ENCODE results near the gene IRF2. TPM values are rescaled to one million over a fixed set of nuclear protein-coding genes. Genes with fewer than 3 reads are reported as not detected.

The IRF2 gene
- polyA plus RNA-seq, 2 of the 4 experiments (the other 2 are of a cell fraction) = 11.0 to 23.5 TPM

GRCh38 chr4:184440595-184441358 is 33.6 kb downstream of the IRF2 start:
- FAIRE-seq = no peak
- no peak overlapping the region for H3K27ac ChIP-seq
- CTCF ChIA-PET = no interaction called here
- no peaks in the 10 kb centered on the region for H3K4me1 ChIP-seq
- POLR2A ChIA-PET = no interaction called here
- H3K4me3 ChIP-seq = no peak overlapping the region
- no peak overlapping the region for H3K4me2 ChIP-seq
- ATAC-seq = no peak
- no peaks in the 10 kb centered on the region for H3K9me3 ChIP-seq
- TF ChIP-seq NFE2L2 (conservative IDR thresholded peaks at IDR 0.05; ENCODE audit: low read length) (no peak), EP300 (IDR thresholded peaks at IDR 0.05) (no peak), NPAS2 (CRISPR knock-in tag; IDR thresholded peaks at IDR 0.05; ENCODE audit: borderline replicate concordance) (no peak), CHD4 (IDR thresholded peaks at IDR 0.05; ENCODE audit: borderline replicate concordance) (no peak), CTCF (IDR thresholded peaks at IDR 0.05) (no peak), KDM5A (IDR thresholded peaks at IDR 0.05) (no peak), ATOH8 (CRISPR knock-in tag; IDR thresholded peaks at IDR 0.05; ENCODE audit: low read depth) (no peak), MAZ (IDR thresholded peaks at IDR 0.05; ENCODE audit: borderline replicate concordance, low read depth, low read length) (no peak)
- WGBS (ENCODE audit: missing lambda C conversion rate) = 92% methylated on average over 8 of the region's 8 CpGs
- no peak for DNase-seq (ENCODE audit: low read depth in 1 of 2, low spot score in 1 of 2)

- H3K4me1 ChIP-seq = no peaks in the 10 kb centered on the region
- DNase-seq (ENCODE audit: low read depth in 1 of 2, low spot score in 1 of 2) (no peak), FAIRE-seq (no peak), ATAC-seq (no peak)
- 86% methylated on average over 20 of the region's 20 CpGs for WGBS (ENCODE audit: missing lambda C conversion rate)
- H3K9me3 ChIP-seq = no peaks in the 10 kb centered on the region
- H3K4me2 ChIP-seq = no peak overlapping the region
- H3K27ac ChIP-seq = no peak overlapping the region
- H3K4me3 ChIP-seq = no peak overlapping the region
- TF ChIP-seq SMC3 (IDR thresholded peaks at IDR 0.05) (no peak), CEBPB (IDR thresholded peaks at IDR 0.05) (no peak), KDM1A (IDR thresholded peaks at IDR 0.05; ENCODE audit: low read depth) (no peak), PHF8 (IDR thresholded peaks at IDR 0.05; ENCODE audit: borderline replicate concordance, low read depth) (no peak)
- POLR2A ChIA-PET = no interaction called here
- CTCF ChIA-PET = no interaction called here
These were observed 34.3 kb downstream of the IRF2 start for GRCh38 chr4:184439856-184440594.

GRCh38 chr4:184439386-184439785 is 35.0 kb downstream of the IRF2 start:
- TF ChIP-seq HOXA7 (CRISPR knock-in tag; IDR thresholded peaks at IDR 0.05) = no peak
- TF ChIP-seq RNF2 (IDR thresholded peaks at IDR 0.05; ENCODE audit: borderline replicate concordance, low read depth) = no peak
- no peak for TF ChIP-seq MAFK (IDR thresholded peaks at IDR 0.05; ENCODE audit: partially characterized antibody)
- no peak for TF ChIP-seq USF2 (IDR thresholded peaks at IDR 0.05)
- no peak for TF ChIP-seq HOXB5 (CRISPR knock-in tag; IDR thresholded peaks at IDR 0.05)
- TF ChIP-seq CBX8 (IDR thresholded peaks at IDR 0.05) = no peak
- no peak for TF ChIP-seq JUN (IDR thresholded peaks at IDR 0.05)
- DNase-seq (ENCODE audit: low read depth in 1 of 2, low spot score in 1 of 2) (no peak), ATAC-seq (no peak), FAIRE-seq (no peak)
- Histone ChIP-seq H3K4me3 (no peak overlapping the region), H3K4me2 (no peak overlapping the region), H3K27ac (no peak overlapping the region), H3K4me1 (no peaks in the 10 kb centered on the region), H3K9me3 (no peaks in the 10 kb centered on the region)
- 73% methylated on average over 4 of the region's 4 CpGs for WGBS (ENCODE audit: missing lambda C conversion rate)
- ChIA-PET CTCF (no interaction called here), POLR2A (no interaction called here)
